CD14-positive monocyte (primary cell): ENCODE measurements around the gene ATE1. TPM values are rescaled to one million over a fixed set of nuclear protein-coding genes. Genes with fewer than 3 reads are reported as not detected.

Experiments
- DNase-seq, 3 donors: peaks; one replicate each; pipeline ENCODE4 v3.0.0-alpha.2; 2011 to 2022
- H2AFZ ChIP-seq: 2 replicates; pipeline ENCODE4 v1.6.0; 2012; ENCODE audit warnings: mild to moderate bottlenecking, low read depth, low read length, inconsistent platforms; ENCODE audit not compliant: insufficient read depth, poor library complexity, severe bottlenecking
- H3K27ac ChIP-seq, 2 donors: 1 replicate in 1 of 2; 2 replicates in 1 of 2; pipeline ENCODE4 v1.5.1; 2012 to 2013; ENCODE audit warnings: low read length in 2 of 2, control low read depth in 1 of 2, inconsistent platforms in 1 of 2, low read depth in 1 of 2, mild to moderate bottlenecking in 1 of 2
- H3K27me3 ChIP-seq, 2 donors: one replicate each; pipeline versions ENCODE4 v1.6.0 to v1.6.1; 2011 to 2013; ENCODE audit warnings: low read length in 2 of 2; ENCODE audit not compliant: control insufficient read depth in 2 of 2, insufficient read depth in 2 of 2
- H3K36me3 ChIP-seq, 2 donors: replicated peaks in 1 of 2; 1 replicate in 1 of 2; 2 replicates in 1 of 2; pipeline versions ENCODE4 v1.5.1 to v1.6.1; 2012 to 2013; ENCODE audit warnings: low read length in 2 of 2, control low read depth in 1 of 2, inconsistent platforms in 1 of 2, mild to moderate bottlenecking in 1 of 2; ENCODE audit not compliant: insufficient read depth in 2 of 2, control insufficient read depth in 1 of 2
- H3K4me1 ChIP-seq, 2 donors: 1 replicate in 1 of 2; 2 replicates in 1 of 2; pipeline versions ENCODE4 v1.5.1 to v1.6.1; 2012 to 2013; ENCODE audit warnings: low read length in 2 of 2, control low read depth in 1 of 2, inconsistent platforms in 1 of 2, mild to moderate bottlenecking in 1 of 2, moderate library complexity in 1 of 2; ENCODE audit not compliant: insufficient read depth in 2 of 2, control insufficient read depth in 1 of 2
- H3K4me2 ChIP-seq: replicated peaks from 2 replicates; pipeline ENCODE3; 2012; ENCODE audit warnings: low read length, moderate library complexity, mild to moderate bottlenecking; ENCODE audit not compliant: poor library complexity, severe bottlenecking; ENCODE audit errors: extremely low read depth
- H3K4me3 ChIP-seq, 3 experiments: fragments of 200-600 bp in 1 of 3; sonication (generic) in 1 of 3; replicated peaks in 1 of 3; 1 replicate in 2 of 3; 2 replicates in 1 of 3; pipeline ENCODE4 v1.5.1; 2011 to 2013; ENCODE audit warnings: low read length in 3 of 3, mild to moderate bottlenecking in 3 of 3, control low read depth in 2 of 3, low read depth in 2 of 3, inconsistent platforms in 1 of 3, moderate library complexity in 1 of 3
- H3K79me2 ChIP-seq: 2 replicates; pipeline ENCODE4 v1.6.0; 2012; ENCODE audit warnings: mild to moderate bottlenecking, control low read depth, inconsistent platforms, low read length, moderate library complexity; ENCODE audit not compliant: insufficient read depth
- H3K9ac ChIP-seq: 2 replicates; pipeline ENCODE4 v1.6.0; 2017; ENCODE audit warnings: low read length, mild to moderate bottlenecking; ENCODE audit not compliant: insufficient read depth, poor library complexity, severe bottlenecking
- H3K9me3 ChIP-seq, 2 donors: replicated peaks in 1 of 2; 1 replicate in 1 of 2; 2 replicates in 1 of 2; pipeline versions ENCODE4 v1.5.1 to v1.6.1; 2012 to 2013; ENCODE audit warnings: low read length in 2 of 2, control low read depth in 1 of 2; ENCODE audit not compliant: control insufficient read depth in 1 of 2, insufficient read depth in 1 of 2
- H4K20me1 ChIP-seq: 2 replicates; pipeline ENCODE4 v1.6.0; 2012; ENCODE audit warnings: mild to moderate bottlenecking, low read length, control low read depth, moderate library complexity; ENCODE audit not compliant: insufficient read depth
- H3K27ac Mint-ChIP-seq, 7 donors: one replicate each; pipeline ENCODE4 v1.8.0; 2020; ENCODE audit warnings: mild to moderate bottlenecking in 7 of 7, mixed read lengths in 7 of 7, moderate library complexity in 6 of 7, inconsistent platforms in 2 of 7
- H3K27me3 Mint-ChIP-seq, 3 donors: one replicate each; pipeline ENCODE4 v1.8.0; 2021 to 2022; ENCODE audit warnings: low read depth in 3 of 3, mild to moderate bottlenecking in 3 of 3, mixed read lengths in 3 of 3, moderate library complexity in 3 of 3, inconsistent platforms in 1 of 3
- H3K36me3 Mint-ChIP-seq, 2 donors: one replicate each; pipeline ENCODE4 v1.8.0; 2020; ENCODE audit warnings: mixed read lengths in 2 of 2, inconsistent platforms in 1 of 2, mild to moderate bottlenecking in 1 of 2
- H3K4me1 Mint-ChIP-seq: one replicate; pipeline ENCODE4 v1.8.0; 2020; ENCODE audit warnings: mild to moderate bottlenecking, mixed read lengths
- H3K4me3 Mint-ChIP-seq, 2 donors: one replicate each; pipeline ENCODE4 v1.8.0; 2020; ENCODE audit warnings: mild to moderate bottlenecking in 2 of 2, mixed read lengths in 2 of 2, moderate library complexity in 1 of 2
- H3K9me3 Mint-ChIP-seq, 7 donors: one replicate each; pipeline ENCODE4 v1.8.0; 2020 to 2022; ENCODE audit warnings: mixed read lengths in 7 of 7, mild to moderate bottlenecking in 6 of 7, moderate library complexity in 6 of 7, inconsistent platforms in 2 of 7
- WGBS: methylation state at CpG from one replicate; pipeline ENCODE4 v1.1.5; 2013; ENCODE audit warnings: missing lambda C conversion rate; ENCODE audit not compliant: insufficient coverage; 5-methylcytosine and 5-hydroxymethylcytosine counted together
- intact Hi-C, 2 donors: fragments of 100-400 bp; cut with micrococcal nuclease; formaldehyde crosslinking; loops; one replicate each; pipeline versions ENCODE4 v1.15.0 to v1.15.1; 2023
- polyA plus RNA-seq, 3 donors: library from polyadenylated mRNA; depleted of rRNA in 1 of 3; unstranded in 2 of 3; stranded (reverse) in 1 of 3; fragments of 300-500 nt in 2 of 3; fragments of >200 nt in 1 of 3; fragmentation: Illumina TruSeq in 2 of 3; gene quantifications; 1 replicate in 2 of 3; 2 replicates in 1 of 3; pipeline ENCODE4 v1.2.3, GENCODE V29; 2012 to 2021
- TF ChIP-seq, protein P1 (sequence below): fragments of 200-600 bp; IDR thresholded peaks from one replicate; pipeline ENCODE4 v1.8.0; 2022; ENCODE audit warnings: antibody characterized with exemption, mild to moderate bottlenecking

The ATE1 gene
- polyA plus RNA-seq, 3 donors = 9.2 to 19.5 (median 15.8) TPM

DNA sequence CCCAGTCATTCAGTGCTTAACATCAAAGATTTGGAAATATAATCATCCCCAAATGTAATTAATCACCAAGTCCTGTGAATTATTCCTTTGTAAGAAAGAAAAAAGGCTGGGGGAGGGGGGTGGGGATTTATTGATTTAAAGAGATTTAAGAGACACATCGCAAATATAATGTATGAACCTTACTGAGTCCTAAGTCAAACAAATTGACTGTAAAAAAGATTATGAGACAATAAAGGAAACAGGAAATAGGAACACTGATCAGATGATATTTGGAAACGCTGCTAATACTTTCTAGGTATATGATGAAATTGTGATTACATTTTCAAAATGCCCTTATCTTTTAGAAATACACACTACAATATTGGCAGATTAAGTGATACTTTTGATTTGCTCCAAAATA, 92.5 kb downstream of the ATE1 start:
- Mint-ChIP-seq H3K36me3 (peaks cover 40 to 42% of the 10 kb centered on the region in 2 donors), H3K9me3 (no peaks in the 10 kb centered on the region), H3K4me3 (no peak overlapping the region), H3K27me3 (no peaks in the 10 kb centered on the region), H3K27ac (no peak overlapping the region), H3K4me1 (peaks cover 3% of the 10 kb centered on the region)
- no CpG with 5 or more reads among the region's 2 CpGs for WGBS
- peaks cover 16 to 45% of the 10 kb centered on the region in 2 donors for H3K36me3 ChIP-seq
- H3K27me3 ChIP-seq = no peaks in the 10 kb centered on the region
- H3K4me1 ChIP-seq = no peaks in the 10 kb centered on the region
- no peaks in the 10 kb centered on the region for H3K79me2 ChIP-seq
- H3K27ac ChIP-seq = no peak overlapping the region
- no peak overlapping the region for H3K4me2 ChIP-seq
- no peaks in the 10 kb centered on the region for H3K9me3 ChIP-seq
- no peaks in the 10 kb centered on the region for H4K20me1 ChIP-seq
- H3K4me3 ChIP-seq = no peak overlapping the region
- no peak overlapping the region for H2AFZ ChIP-seq
- no peak overlapping the region for H3K9ac ChIP-seq
- TF ChIP-seq, protein P1, sequence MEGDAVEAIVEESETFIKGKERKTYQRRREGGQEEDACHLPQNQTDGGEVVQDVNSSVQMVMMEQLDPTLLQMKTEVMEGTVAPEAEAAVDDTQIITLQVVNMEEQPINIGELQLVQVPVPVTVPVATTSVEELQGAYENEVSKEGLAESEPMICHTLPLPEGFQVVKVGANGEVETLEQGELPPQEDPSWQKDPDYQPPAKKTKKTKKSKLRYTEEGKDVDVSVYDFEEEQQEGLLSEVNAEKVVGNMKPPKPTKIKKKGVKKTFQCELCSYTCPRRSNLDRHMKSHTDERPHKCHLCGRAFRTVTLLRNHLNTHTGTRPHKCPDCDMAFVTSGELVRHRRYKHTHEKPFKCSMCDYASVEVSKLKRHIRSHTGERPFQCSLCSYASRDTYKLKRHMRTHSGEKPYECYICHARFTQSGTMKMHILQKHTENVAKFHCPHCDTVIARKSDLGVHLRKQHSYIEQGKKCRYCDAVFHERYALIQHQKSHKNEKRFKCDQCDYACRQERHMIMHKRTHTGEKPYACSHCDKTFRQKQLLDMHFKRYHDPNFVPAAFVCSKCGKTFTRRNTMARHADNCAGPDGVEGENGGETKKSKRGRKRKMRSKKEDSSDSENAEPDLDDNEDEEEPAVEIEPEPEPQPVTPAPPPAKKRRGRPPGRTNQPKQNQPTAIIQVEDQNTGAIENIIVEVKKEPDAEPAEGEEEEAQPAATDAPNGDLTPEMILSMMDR = no peak
- no peak for DNase-seq
- intact Hi-C loops = no loop called here

DNA sequence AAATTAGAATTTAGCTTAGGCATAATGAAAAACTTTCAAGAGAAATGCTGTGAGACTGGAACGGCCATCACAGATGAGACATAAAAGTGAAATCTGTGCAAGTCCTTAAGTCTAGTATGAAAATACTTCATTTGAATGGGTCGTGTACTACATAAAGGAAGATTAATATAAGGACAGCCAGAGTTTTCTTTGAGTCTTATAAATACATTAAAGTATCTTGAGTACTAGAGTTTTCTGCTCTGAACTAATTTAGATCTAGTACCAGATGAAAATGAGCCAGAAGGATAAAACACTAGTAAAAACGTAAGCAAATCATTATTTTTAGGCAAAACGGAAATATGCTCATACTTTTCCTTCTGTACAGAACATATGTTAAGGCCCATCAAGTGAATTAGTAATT, 93.1 kb downstream of the ATE1 start:
- H2AFZ ChIP-seq = no peak overlapping the region
- no peaks in the 10 kb centered on the region for H3K9me3 ChIP-seq
- no peaks in the 10 kb centered on the region for H3K4me1 ChIP-seq
- H3K36me3 ChIP-seq = peaks cover 16 to 45% of the 10 kb centered on the region in 2 donors
- TF ChIP-seq, protein P1 = no peak
- H3K9ac ChIP-seq = no peak overlapping the region
- Mint-ChIP-seq H3K4me1 (peaks cover 3% of the 10 kb centered on the region), H3K36me3 (peaks cover 40 to 43% of the 10 kb centered on the region in 2 donors), H3K27me3 (no peaks in the 10 kb centered on the region), H3K4me3 (no peak overlapping the region), H3K27ac (no peak overlapping the region), H3K9me3 (no peaks in the 10 kb centered on the region)
- H3K4me3 ChIP-seq = no peak overlapping the region
- H3K79me2 ChIP-seq = no peaks in the 10 kb centered on the region
- no peaks in the 10 kb centered on the region for H3K27me3 ChIP-seq
- 88% methylated on average over 1 of the region's 4 CpGs for WGBS
- H4K20me1 ChIP-seq = no peaks in the 10 kb centered on the region
- no peak overlapping the region for H3K27ac ChIP-seq
- no peak for DNase-seq
- intact Hi-C loops = no loop called here
- no peak overlapping the region for H3K4me2 ChIP-seq
